Effector CD4-positive, alpha-beta T cell (primary cell): ENCODE data around the gene TULP4.
"Not testable (repeated sequence)": the region's sequence is repeated elsewhere in the genome, so short reads cannot be mapped to it uniquely, and the experiment has no call there.

Source experiments
- DNase-seq: peaks from one replicate; pipeline ENCODE4 v3.0.0-alpha.2; 2020

TULP4 gene

DNA sequence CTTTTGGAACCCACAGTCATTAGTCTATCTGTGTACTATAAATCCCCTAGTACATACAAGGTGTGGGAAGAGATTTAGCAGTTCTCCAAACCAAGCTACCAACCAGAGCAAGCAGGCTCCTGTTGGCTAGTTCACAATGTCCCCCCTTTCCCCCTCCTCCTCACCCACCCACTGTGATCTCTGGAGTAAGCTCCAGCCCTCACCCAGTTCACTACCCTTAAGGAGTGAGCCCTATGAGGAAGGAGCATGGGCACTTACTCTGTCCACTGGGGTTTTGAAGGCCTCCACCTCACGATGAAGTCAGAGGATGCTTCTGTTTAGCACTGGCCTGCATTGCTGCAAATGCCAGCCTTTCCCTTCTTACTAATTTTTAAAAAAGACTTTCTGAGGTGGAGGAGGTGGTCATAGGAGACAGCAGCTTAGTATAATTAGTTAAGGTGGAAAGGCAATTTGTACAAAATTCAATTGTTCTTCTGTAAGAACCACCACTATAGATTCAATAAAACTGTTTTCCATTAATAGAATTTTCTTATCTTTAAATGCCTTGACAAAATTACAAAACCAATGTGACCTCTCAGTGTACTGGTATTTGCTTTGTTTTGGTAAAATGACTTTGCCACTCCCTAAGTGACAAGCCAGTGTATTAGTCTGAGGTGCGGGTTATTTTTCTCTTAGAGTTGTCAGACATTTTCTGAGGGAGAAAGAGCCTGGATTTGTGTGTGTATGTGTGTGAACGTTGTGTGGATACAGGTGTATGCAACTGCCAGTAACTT lies 86.2 kb downstream of the TULP4 start:
- no peak for DNase-seq

DNA sequence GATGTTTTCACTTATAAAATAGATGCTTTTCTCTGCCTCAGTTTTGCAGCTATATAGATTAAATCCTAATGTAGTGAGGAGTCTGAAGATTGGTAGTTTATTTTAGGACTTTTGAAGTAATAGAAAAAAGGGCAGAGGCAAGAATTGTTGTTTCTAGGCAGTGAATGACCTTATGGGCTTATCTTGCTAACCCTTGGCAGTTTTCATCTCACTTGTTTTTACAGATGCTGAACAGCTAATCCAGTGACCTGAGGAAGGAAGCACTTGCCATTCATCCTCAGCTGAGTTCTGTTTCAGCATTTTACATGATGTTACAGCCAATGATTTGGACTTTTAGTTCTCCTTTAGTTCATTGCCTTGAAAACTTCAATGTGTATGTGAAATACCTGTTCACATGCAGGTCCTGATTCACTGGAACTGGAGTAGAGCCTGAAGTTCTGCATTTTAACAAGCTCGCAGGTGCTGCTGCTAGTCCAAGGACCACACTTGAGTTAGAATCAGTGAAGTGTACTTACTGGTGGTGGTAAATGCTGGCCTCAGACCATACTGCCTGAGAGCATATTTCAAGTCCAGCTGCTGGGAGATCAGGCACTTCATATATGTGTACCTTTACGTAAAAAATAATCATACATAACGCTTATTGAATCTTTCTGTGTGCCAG lies 86.9 kb downstream of the TULP4 start:
- DNase-seq = no peak

- no peak for DNase-seq
These were observed 89.9 kb downstream of the TULP4 start for GRCh38 chr6:158402184-158402583.

DNA sequence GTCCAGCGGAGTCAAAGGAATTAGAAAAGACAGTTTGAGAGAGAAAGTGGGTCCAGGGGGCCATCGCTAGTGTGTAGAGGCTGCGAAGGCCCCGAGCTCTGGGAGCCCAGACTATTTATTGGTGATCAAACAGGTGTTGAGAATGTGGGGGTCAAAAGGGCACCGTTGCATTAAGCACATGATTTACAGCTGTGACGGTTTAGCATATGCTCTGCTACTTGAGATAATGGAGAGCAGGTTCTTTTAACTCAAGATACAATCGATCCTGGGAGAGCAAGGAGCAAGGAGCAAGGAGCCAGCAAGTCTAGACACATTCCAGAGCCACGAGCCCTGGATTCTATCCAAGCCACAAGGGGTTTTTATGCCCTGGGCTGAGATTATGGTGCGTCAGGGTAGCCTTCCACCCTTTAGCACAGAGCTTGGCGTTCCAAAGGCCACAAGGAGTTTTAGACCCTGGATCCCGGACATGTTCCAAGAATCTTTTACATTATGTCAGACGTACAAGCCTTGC lies 93.1 kb downstream of the TULP4 start:
- DNase-seq = not testable (repeated sequence)

DNA sequence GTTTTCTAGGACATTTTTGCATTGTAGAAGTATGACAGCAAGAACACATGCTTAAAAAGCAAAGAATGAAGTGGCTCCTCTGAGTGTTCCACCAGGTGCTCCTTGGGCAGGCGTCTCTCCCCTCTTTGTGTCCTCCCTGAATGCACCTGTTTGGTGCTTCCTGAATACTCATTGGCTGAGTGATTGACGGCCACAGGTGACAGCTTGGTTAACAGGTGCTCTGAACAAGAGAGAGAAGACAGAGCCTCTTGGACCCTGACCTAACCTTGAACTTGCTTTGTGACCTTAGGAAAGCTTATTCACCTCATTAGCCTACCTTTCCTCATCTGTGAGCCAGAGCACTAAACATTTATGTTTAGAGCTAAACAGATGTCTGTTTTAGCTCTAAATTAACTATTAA lies 93.7 kb downstream of the TULP4 start:
- no peak for DNase-seq

DNA sequence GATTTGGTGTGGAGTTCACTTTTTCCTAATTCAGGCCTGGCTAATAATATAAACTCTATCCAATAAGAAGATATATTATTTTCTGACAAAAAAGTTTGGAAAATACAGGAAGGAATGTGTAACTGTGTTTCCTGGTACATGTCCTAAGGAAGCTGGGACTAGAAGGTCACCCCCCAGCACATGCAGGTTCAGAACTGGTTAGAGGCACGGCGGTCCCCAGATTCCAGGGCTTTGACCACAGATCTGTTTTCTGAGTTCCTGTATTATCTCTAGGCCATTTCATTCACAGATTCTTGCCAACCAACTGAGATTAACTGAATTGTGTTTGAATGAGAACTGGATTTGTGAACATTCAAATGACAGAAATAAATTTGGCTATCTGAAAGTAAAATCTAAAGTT lies 94.5 kb downstream of the TULP4 start:
- no peak for DNase-seq

DNA sequence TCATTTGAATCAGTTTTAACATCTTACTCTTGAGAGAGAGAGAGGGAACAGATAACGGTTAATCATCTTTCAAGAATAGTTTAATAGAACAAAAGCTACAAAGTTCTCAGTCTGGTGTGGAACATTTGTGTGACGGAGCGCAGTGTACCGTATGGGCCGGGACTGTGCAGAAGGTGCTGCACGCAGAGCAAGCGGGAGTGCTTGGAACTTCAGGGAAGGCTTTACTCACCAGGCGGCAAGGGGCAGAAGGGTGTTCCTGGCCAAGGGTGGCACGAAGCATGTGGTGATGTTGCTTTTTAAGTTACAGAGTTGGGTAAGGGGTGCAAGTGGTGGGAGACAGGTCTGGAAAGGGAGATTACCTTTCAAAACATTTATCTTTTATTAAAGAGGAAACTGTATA lies 95.7 kb downstream of the TULP4 start:
- DNase-seq = no peak

GRCh38 chr6:158408552-158409130 lies 96.4 kb downstream of the TULP4 start:
- DNase-seq = no peak

GRCh38 chr6:158409451-158409850 lies 97.2 kb downstream of the TULP4 start:
- DNase-seq = no peak

GRCh38 chr6:158410784-158411183 lies 98.5 kb downstream of the TULP4 start:
- no peak for DNase-seq

DNA sequence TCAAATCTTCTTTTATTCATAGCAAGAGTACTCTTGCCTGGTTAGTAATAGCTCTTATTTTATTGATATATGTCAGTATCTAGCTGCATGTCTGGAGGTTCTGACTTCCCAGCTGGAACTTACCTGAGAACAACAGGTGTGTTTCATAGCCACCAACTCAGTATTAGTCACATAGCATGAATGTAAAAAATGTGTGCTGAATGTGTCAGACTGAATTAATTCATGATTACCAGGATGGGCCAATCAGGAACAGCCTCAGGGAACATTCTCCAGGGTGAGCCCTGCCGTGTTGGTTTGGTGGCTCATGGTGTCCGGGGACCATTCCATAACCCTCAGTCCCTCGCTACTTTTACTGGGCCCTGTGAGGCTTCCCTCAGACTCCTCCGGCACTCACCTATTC lies 99.7 kb downstream of the TULP4 start:
- DNase-seq = no peak

GRCh38 chr6:158413028-158413427 lies 100.8 kb downstream of the TULP4 start:
- no peak for DNase-seq

- no peak for DNase-seq
These were observed 101.7 kb downstream of the TULP4 start for GRCh38 chr6:158413814-158414565.

GRCh38 chr6:158414851-158415262 lies 102.6 kb downstream of the TULP4 start:
- no peak for DNase-seq

GRCh38 chr6:158415666-158416065 lies 103.4 kb downstream of the TULP4 start:
- DNase-seq = no peak

DNA sequence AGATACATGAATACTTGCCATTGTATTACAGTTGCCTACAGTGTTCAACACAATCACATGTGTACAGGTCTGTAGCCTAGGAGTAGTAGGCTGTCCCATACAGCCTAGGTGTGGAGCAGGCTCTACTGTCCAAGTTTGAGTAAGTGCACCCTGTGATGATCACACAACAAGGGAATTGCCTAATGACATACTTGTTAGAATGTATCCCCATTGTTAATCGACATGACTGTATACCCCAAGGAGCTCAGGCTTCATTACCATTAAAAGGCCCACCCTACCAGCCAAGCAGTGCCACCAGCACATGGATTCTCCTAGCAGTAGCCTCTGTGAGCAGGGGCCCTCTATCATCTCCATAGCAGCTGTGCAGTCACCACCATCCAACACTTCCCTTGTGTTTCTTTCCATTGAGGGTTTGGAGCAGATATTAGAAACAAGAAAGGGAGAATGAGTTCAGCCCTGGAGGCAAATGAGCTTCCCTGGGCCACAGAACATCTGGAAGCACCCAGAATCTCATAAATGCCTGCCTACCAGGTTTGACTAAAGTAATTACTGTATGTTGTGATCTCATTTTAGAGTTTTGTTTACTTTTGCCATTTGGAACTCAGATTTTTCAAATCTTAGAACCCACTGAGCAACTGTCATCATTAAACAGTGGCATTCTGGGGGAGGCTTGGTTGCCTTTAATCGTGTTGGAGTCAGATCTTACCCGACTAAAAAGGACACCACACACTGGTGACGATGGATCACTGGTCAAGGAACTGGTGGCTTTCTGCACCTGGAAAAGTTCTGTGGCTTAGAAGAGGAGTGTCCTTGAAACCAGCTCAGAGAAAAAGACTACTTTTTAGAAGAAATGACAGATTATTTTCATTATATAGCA lies 104.9 kb downstream of the TULP4 start:
- no peak for DNase-seq

- DNase-seq = no peak
These were observed 105.5 kb downstream of the TULP4 start for GRCh38 chr6:158417760-158418098.

GRCh38 chr6:158418501-158418900 lies 106.2 kb downstream of the TULP4 start:
- DNase-seq = no peak

- no peak for DNase-seq
These were observed 107.2 kb downstream of the TULP4 start for GRCh38 chr6:158419339-158419909.

DNA sequence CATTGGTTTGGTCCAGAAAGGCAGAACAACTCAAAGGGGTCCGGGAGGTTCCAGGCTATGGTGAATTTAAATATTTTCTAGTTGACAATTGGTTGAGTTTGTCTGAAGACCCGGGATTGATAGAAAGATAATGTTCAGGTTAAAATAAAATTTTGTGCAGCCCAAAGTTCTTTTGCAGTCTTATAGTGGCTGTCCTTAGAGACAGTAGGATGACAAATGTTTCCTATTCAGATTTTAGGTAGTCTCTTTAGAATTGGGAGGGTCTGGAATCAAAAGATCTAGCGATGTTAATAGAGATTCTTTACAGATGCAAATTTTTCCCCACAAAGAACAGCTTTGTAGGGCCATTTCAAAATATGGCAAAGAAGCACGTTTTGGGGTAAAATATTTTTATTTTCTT lies 109.1 kb downstream of the TULP4 start:
- no peak for DNase-seq

- no peak for DNase-seq
These were observed 110.5 kb downstream of the TULP4 start for GRCh38 chr6:158422629-158423238.
